GM21619 (cell line): ENCODE results near the gene APOC3.
A peak's percentile ranks its signal among the peaks of the same experiment; 100 is the strongest.

Experiments used
- ATAC-seq: cut with Tn5 transposase; IDR thresholded peaks from one replicate; pipeline ENCODE4 v1.9.1; 2021; ENCODE audit not compliant: unreplicated experiment

Gene APOC3

DNA sequence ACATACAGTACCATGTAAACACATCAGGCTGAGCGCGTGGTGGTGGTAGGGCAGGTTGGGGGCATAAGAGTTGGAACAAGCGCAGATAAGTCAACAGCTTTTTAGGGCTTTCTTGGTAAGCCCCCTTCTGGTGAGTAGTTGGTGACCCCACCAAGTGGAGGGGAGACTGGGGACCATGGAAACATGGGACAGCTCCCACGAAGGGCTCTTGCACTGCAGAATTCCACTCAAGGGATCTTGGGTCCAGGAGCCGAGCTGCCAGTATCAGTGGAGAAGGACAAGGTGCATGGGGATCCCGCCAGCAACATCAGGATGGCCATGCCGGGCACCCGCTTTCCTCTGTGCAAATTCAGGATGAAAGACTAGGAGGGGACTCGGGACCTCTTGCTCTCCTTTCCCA lies 14.0 kb downstream of the APOC3 start:
- ATAC-seq, result no peak

DNA sequence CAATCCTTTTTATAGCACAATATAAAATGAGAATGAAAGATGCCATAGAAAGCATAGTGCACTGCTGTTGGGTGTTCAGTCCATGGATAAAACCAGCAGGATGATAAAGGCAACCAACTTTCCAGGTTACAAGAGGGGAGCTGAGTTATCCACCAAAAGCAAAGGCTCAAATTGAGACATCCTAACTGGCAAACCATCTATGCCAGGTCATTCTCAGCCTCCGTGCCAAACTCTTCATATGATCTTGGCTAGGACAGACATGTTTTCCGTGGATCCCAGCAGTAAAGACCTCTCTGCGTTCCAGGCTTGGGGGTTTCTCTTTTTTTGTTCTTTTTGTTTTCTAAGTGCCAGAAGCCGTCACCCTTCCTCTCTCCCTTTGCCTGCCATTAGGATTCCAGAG lies 15.0 kb downstream of the APOC3 start:
- no peak for ATAC-seq

DNA sequence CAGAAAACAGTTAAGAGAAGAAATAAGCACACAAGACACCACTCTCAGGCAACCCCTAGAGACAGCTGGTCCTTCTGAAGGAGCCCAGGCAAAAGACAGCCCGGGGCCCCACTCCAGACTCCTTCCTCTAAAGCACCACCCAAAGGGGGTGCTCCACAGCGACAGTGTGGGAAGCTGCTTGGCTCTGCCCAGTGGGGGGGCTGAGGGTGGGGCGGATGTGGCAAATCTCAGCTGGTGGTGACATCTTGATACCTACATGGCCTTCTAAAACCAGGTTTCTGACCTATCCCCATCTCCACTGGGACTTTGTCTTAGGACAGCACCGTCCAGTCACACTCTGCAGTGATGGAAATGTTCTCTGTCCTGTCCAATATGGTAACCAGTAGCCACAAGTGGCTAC lies 17.9 kb downstream of the APOC3 start:
- no peak for ATAC-seq

DNA sequence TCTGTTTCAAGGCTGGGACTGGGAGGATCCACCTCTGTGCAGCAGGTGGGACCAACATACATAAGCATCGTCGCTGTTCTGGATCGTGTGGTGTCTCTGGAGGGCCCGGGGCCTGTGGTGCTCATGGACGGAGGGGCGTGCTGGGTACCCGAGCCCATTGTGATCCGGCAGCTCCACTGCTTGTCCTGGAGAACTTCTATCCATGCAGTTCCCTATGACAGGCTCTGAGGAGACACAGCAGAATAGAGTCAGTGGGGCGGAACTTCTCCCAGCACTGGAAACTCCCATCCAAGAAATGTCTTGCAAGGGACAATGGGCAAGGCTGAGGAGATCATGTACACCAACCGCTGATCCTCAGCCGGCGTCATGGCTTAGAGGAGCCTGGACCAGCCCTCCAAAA lies 19.4 kb downstream of the APOC3 start:
- no peak for ATAC-seq

DNA sequence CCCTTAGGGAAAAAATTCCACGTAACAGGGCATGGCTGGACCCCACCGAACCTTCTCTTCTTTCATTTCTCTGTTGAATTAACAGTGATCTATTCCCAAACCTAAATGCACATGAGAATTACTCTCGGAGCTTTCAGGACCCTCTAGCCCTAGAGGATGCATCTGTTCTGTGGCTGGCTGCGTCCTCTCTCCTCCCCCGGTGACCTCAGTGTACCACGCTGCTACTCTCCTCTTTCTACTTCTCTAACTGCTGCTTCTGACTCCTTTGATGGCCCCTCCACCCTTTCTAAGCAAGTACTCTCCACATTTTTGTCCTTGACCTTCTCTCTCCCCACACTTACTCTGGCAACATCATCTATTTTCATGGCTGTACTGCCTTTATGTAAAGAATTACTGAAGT lies 19.8 kb downstream of the APOC3 start:
- no peak for ATAC-seq

DNA sequence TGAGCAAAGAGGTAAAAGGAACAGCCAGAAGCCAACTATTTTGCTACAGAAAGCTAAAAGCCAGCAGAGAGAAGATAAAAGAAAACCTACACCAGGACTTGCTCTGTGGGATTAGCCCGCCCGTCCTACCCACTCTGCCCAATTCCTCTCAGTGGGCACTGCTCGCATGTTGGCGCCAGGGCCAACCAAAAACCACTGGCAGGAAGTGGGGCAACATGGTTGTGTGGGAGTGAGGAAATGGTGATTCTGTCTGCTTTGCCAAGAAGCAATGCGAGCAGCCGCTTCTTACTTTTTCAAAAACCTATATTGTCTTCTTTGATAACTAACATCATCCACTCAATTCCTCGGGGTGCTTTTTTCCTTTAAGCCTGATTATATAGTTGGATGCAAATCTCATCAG lies 21.9 kb downstream of the APOC3 start:
- no peak for ATAC-seq

DNA sequence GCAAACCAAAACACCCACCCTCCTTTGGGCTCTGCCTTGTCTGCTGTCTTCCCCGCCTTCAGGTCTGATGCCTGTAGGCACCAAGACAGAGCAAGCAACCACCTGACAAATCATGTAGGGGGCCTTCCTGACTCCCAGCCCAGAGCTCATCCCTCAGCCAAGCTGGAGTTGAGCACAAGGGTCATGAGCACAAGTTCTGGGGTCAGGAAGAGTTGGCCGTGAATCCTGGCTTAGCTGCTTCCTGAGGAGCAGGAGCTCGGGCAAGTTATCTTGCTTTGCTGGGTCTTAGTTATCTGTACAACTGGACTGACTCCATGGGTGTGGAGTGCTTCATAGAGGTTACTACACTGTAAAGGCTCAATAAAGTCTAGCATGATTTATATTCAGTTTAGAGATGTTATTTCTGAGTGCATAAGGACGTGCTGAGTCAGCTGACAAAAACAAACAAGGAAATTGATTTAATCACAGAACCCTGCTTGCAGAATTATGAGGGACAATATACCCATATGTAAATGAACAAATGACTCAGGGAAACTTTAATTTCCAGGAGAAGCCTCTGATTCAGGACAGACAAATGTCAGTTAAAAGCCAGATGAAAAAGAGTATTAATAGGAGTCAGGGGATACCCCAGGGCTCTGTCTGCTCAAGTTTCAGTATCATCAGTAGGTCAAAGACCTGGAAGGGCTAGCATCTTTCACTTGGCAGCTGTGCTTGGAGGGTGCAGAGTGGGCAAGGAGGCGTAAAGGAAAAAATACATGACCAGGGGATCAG lies 22.7 kb downstream of the APOC3 start:
- ATAC-seq, result no peak

DNA sequence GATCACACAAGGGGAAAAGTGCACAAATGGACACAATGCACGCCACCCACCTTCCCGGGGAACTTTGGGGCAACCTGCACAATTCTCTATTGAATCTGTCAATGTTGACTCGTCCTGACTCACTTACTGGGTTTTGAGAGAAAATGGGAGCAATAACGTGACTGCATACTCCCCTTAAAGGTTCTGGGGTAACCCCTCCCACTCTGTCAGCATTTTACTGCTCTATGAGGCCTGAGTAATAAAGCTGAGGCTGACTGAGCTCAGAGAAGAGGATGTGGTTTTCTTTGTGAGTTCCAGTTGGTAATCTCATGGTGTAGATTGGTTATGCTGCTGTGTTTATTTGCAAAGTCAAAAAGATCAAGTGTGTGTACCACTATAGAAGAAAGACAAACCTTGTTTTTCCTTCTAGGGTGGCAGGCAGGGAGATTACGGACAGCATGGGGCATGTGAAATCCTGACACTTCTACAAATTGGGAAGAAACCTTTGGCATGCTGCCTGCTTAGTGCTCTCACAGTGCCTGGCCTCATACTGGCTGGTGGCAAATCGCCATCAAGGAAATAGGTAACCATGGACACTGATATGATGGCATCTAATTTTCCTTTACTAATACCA lies 23.9 kb downstream of the APOC3 start:
- ATAC-seq, result peak; percentile 98

DNA sequence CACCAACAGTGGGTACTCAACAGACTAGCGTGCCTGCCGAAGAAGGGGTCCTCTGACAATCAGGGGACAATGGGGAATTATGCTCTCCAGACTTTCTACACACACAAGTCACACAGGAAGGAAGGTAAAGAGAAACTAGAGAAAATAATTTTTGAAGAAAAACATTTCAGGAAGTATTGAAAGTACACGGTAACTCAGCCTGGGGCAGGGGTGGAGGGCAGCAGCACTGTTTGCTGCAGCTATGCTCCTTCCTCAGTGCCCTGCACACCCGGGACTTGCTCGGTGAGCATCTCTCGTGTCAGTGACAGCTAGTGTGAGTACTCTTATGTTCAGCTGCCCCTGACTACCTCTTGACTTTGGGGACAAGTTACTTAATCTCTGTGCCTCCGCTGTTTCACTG lies 25.7 kb downstream of the APOC3 start:
- no peak for ATAC-seq

DNA sequence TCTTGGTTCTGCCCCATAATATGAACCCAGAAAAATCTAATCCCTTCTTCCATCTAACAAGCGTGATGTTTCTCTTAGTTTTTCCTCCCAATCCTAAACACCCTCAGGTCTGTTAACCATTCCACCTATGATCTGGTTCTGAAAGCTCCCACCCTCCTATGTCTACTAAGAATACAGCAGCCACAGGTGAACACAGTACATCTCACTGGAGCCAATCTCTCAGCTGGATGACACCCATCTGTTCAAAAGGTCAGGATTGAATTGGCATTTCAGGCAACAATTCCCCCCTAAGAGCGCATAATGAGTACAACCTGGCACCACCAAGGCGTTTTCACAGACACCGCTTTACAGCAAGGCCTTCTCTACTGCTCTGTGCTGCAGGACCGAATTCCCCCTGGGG lies 26.7 kb downstream of the APOC3 start:
- no peak for ATAC-seq

DNA sequence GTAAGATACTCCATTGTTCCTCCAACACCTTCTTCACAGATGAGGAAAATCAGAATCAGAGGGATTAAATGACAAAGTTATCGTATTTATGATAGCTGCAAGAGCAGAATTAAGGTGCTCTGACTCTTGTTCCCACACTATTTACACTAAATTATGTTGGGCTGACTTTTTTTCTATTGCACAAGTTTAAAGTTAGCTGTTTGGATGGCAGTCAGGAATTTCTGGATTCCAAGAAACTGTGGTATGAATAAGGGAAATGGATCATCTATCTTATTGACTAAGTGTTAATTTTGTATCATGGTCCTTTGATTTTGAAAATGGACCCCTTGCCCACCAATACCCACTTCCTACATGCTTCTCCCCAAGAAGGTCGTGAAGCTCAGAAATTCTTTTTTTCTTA lies 27.6 kb downstream of the APOC3 start:
- no peak for ATAC-seq

DNA sequence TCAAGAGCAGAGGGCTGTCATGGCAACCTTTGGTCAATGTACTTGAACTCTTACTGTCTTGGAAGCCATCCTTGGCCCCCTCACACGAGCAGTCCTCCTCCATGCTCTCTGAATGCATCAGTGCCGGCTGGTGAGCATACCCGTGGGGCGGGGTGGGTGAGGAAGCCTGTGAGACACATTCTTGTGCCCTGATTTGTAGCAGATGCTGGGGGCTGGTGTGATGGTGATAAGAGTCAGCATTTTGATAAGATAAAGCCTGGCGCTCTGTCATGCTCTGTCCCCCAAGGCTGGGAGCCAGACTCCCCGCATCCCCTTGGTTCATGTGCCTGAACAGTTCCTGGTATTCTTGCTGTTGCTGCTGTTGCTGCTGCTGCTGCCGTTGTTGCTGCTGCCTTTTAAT lies 28.2 kb downstream of the APOC3 start:
- ATAC-seq, result no peak

DNA sequence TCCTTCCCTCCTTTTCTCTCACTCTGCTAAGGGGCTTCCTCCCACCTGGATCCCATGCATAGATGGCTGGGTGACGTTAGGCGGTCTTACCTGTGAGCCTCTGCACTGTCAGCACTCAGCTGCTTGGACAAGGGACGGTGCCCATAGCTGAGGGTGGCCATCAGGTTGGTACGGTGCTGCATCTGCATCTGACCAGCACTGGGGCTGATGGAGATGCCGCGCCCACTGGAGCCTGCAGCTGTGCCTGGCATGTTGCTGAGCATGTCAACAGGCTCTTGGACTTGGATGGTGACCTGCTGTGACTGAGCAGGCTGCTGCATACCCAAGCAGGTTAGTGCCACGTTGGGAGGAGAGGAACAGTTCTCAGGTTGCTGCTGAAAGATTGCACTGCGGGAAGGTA lies 29.5 kb downstream of the APOC3 start:
- no peak for ATAC-seq

DNA sequence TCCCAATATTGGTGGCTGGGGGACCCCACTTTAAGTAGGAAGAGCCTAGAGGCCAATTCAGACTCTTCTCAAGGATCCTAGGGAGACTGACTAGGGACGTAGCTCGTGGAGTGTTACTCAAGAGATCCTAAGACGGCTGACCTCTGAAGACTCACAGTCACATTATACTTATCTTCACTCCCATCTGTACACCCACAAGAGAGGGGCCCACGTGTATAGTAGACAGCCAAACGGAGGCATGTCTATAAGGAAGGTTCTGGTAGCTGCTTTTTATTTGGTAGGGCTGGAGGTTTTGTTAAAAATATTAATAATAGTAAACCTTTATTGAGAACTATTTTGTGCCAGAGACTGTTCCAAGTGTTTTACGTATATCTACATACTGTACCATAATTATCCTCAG lies 30.6 kb downstream of the APOC3 start:
- no peak for ATAC-seq

DNA sequence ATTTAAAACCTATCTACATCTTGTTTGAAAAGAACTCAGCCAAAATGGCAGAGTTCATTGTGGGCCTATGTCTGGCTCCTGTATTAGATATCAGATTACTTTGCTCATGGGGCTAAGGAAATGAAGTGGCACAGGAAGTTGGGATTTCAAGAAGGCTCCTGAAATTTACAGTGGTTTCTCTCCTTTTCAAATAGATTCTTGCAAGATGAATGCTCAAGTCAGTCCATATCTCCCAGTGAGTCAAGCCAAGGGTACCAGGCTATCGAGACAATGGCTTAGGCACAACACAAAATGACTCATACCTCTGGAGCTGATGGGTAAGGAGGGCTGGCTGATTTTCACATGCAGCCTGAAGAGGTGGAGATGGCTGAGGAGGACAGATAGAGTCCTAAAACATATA lies 31.8 kb downstream of the APOC3 start:
- no peak for ATAC-seq

DNA sequence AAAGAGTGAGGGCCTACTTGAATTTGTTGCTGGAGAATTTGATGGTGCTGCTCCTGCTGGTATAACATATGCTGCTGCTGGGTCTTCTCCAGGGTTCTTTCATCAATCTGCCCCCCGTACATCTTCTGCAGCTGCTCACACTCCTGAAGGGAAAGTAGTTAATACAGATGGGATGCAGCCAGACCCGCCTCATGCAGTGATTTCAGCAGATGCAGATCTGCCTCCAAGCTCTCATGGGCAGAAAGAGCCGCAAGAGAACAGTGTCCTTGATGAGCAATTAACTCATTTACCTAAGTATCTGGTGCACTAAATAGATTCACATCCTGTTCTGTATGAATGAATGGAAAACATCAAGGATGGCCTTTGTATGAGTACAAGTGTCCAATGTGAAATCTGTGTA lies 32.5 kb downstream of the APOC3 start:
- ATAC-seq, result no peak

DNA sequence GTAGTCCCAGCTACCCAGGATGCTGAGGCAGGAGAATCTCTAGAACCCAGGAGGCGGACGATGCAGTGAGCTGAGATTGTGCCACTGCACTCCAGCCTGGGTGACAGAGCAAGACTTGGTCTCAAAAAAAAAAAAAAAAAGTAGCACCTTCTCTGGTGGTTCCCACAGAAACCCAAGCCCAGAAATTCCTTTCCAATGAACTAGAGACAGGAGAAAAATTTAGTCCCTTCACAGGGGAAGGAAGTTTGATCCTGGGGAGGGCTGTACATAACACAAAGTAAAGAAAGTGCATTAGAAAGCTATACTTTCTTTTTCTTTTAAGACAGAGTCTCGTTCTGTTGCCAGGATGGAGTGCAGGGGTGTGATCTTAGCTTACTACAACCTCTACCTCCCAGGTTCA lies 33.2 kb downstream of the APOC3 start:
- ATAC-seq, result no peak

DNA sequence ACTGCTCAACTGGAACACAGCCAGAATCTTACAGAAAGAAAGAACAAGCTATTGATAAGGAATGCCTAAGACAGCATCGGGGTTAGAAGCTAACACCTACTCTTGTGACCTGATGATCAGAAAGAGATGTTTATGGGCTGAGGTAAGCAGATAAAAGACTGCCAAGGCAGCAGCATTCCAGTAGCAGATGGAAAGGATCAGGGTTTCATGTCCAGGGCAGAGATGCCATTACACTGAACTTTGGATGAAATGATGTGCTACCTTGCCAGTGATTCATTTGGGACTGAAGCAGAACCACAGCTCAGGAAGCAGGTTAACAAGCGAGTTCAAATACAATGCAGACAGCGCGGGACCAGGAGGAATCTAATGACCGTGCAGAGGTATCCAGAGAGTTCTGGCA lies 34.8 kb downstream of the APOC3 start:
- ATAC-seq, result no peak

DNA sequence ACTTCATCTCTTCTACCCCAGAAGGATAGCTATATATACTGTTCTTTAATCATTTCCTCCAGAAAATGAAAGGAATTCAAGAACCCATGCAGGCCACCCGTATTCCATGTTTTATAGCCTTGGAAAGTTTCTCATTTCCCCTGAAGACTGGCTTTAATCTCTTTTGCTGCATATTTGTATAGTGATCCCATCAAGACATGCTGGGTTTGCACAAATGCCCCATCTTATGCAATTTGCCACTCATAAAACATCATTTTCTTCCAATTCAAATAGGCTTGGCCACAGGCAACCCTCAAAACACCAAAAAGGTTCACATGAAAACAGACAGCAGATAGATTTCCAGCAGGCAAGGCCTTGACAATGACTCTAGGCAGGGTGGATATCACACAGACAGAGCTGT lies 36.0 kb downstream of the APOC3 start:
- no peak for ATAC-seq

DNA sequence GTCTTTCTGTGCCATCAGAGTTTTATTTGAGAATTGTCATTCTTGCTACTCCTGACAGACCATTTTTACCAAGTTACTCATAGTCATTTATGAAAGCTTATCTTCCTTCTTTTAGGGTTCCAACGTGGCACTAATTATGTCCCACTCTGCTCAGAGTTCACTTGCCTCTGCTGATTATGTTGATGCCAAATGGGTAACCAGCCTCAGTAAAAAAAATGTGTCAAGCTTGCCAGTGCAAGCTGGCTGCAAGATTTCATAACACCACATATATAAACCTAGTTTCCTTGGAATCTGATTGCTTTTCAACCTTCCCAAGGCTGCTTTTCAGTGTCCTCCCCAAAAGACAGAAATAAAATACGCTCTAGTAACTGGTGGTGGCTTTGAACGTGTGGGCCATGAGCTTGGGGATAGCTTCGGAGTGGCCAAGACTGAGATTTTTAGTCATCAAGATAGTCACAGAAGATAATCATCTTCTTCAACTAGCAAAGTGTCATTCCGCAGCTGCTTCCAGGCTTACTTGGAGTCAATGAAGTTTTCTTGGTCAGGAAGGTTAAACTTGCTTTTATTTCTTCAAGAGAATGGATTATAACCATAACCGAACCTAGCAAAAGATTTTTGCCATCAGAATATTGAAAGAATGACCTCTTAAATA lies 37.2 kb downstream of the APOC3 start:
- ATAC-seq, result no peak

DNA sequence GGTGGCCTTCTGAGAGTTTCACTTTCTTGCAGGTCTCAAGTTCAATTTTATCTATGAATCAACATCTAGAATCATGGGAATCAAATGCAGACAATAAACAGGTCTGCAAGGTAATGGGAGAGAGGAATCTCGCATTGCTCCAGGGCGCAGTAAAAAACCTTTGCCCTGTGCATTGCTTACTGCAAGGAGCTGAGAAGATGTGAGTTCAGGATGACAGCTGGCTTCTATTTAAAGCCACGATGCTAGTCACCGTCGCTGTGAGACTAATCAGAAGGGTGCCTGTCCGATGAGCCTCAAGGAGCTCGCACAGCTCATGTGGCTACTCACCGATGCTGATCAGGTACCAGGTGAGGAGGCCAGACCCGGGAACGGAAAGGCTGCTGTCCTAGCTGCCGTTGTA lies 37.9 kb downstream of the APOC3 start:
- no peak for ATAC-seq

DNA sequence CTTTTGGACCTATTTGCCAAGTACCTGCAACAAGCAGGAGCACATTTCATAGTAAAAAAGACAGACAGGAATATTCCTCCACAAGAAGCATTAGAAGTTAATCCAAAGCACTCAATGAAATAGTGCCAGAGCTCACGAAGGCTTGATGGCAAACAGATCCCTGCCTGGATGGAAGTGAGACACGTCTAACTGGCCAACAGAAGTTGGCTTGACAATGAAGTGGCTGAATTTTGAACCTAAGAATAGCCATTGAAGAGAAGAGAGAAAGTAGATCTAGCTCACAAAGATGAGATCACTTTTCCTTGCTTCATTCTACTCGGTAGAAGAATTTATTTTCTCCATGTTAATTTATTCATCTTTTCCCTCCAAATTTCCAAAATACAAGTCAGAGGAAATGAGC lies 38.4 kb downstream of the APOC3 start:
- no peak for ATAC-seq

DNA sequence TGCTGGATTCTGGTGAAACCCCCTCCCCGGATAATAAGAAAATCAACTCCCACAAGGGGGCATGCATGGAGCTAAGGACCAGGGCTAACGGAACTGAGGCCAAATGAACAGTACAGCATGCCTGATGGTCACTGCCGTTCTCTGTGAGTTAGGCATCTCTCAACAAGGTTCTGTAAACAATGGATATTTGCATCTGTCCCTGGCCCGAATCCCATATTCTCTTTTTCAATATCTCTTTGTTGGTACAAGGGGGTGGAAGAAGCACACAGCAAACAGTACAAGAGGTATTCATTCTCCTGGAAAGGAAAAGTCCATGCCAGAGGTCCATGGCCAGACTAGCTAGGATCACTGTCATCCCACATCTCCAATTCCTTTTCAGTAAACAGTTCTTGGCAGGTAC lies 39.9 kb downstream of the APOC3 start:
- ATAC-seq, result no peak
